Adrenal gland (tissue), 12 donors: ENCODE results near the gene BPIFA3. TPM values are rescaled to one million over a fixed set of nuclear protein-coding genes. Genes with fewer than 3 reads are reported as not detected.

ENCODE experiments used
- DNase-seq, 7 donors: peaks; one replicate each; pipeline ENCODE4 v3.0.0-alpha.2; 2019 to 2020
- H3K27ac ChIP-seq, 5 donors: fragments of 200-600 bp; sonication (generic) in 4 of 5; 1 replicate in 3 of 5; 2 replicates in 2 of 5; pipeline versions ENCODE4 v1.5.1 to v1.8.0; 2016 to 2020; ENCODE audit warnings: mild to moderate bottlenecking in 1 of 5
- H3K27me3 ChIP-seq: fragments of 200-600 bp; 2 replicates; pipeline ENCODE4 v1.8.0; 2021
- H3K36me3 ChIP-seq, 2 donors: fragments of 200-600 bp; replicated peaks in 1 of 2; 1 replicate in 1 of 2; 2 replicates in 1 of 2; pipeline versions ENCODE4 v1.5.1 to v1.8.0; 2018 to 2022
- H3K4me1 ChIP-seq, 2 donors: fragments of 200-600 bp; replicated peaks in 1 of 2; 1 replicate in 1 of 2; 2 replicates in 1 of 2; pipeline versions ENCODE4 v1.5.1 to v1.8.0; 2018 to 2021
- H3K4me3 ChIP-seq, 4 donors: fragments of 200-600 bp; sonication (generic) in 3 of 4; one replicate each; pipeline ENCODE4 v1.5.1; 2016 to 2018
- H3K9me3 ChIP-seq, 3 donors: fragments of 200-600 bp; sonication (generic) in 1 of 3; replicated peaks in 1 of 3; 1 replicate in 2 of 3; 2 replicates in 1 of 3; pipeline versions ENCODE4 v1.5.1 to v1.8.0; 2016 to 2021
- CTCF ChIP-seq, 6 experiments: fragments of 450-650 bp in 4 of 6; fragments of 200-600 bp in 2 of 6; sonication (generic) in 1 of 6; IDR thresholded peaks; 1 replicate in 5 of 6; 2 replicates in 1 of 6; pipeline versions ENCODE4 v1.5.1 to v1.8.0; 2016 to 2021; ENCODE audit warnings: antibody characterized with exemption in 6 of 6, mild to moderate bottlenecking in 2 of 6, moderate library complexity in 1 of 6
- POLR2A ChIP-seq, 2 donors: fragments of 450-650 bp; IDR thresholded peaks; one replicate each; pipeline ENCODE4 v1.6.1; 2017; ENCODE audit warnings: antibody characterized with exemption in 2 of 2, mild to moderate bottlenecking in 2 of 2, moderate library complexity in 1 of 2
- WGBS, 4 donors: extraction: QIAGEN DNeasy Blood & Tissue Kit in 2 of 4; methylation state at CpG; one replicate each; pipeline versions ENCODE4 v1.1.5 to v1.1.7; 2013 to 2017; 5-methylcytosine and 5-hydroxymethylcytosine counted together
- intact Hi-C, 2 donors: fragments of 100-400 bp; cut with DNase I; formaldehyde crosslinking; loops; one replicate each; pipeline versions ENCODE4 v1.14.1 to v1.15.0; 2022 to 2023
- polyA plus RNA-seq, 3 donors: library from polyadenylated mRNA; stranded (reverse); fragments of 200-250 nt in 2 of 3; fragments of 350-450 nt in 1 of 3; fragmentation: Illumina TruSeq in 1 of 3; extraction: RNeasy Lipid Tissue Mini Kit (QIAGEN cat#74804) in 1 of 3; gene quantifications; one replicate each; pipeline ENCODE4 v1.2.3, GENCODE V29; 2013 to 2014
- total RNA-seq, 9 donors: library from RNA; depleted of rRNA in 4 of 9; stranded (reverse); fragments of >200 nt in 4 of 9; fragments of 120-200 nt in 1 of 9; fragmentation: NEBNext Ultra II Directional in 1 of 9; extraction: Animal tissue kit (Norgen Biotek cat#: 25700) in 1 of 9; gene quantifications; one replicate each; pipeline versions ENCODE4 v1.1.0 to v1.2.4, GENCODE V29; 2013 to 2023
- donor health status: healthy with polysubstance abuse.
- donor health status: Bipolar disorder and iron deficiency.
- donor health status: DM: yes; HTN: yes; CAD: no.
- donor health status: DM: no; HTN: no; CAD: no.
- donor health status: DM: no; HTN: no; CAD: no.
- donor health status: DM: yes; HTN: yes; CAD: no.

BPIFA3 gene
- total and polyA plus RNA-seq, 12 donors, result not detected

- Histone ChIP-seq H3K27ac (no peak overlapping the region), H3K9me3 (no peaks in the 10 kb centered on the region), H3K27me3 (no peaks in the 10 kb centered on the region), H3K4me3 (no peak overlapping the region), H3K36me3 (no peaks in the 10 kb centered on the region), H3K4me1 (no peaks in the 10 kb centered on the region)
- intact Hi-C loops, result no loop called here
- whole genome bisulfite sequencing, 4 donors, result 67 to 72% (median 70%) methylated on average over 2 of the region's 2 CpGs
- no peak for DNase-seq
- TF ChIP-seq CTCF (IDR thresholded peaks at IDR 0.05), result no peak
- TF ChIP-seq POLR2A (IDR thresholded peaks at IDR 0.05), result no peak
These were observed 37.9 kb downstream of the BPIFA3 start for GRCh38 chr20:33255005-33255404.

GRCh38 chr20:33257237-33257636, 40.1 kb downstream of the BPIFA3 start:
- no peak overlapping the region for H3K27ac ChIP-seq
- H3K36me3 ChIP-seq, result no peaks in the 10 kb centered on the region
- no peaks in the 10 kb centered on the region for H3K9me3 ChIP-seq
- H3K4me1 ChIP-seq, result no peaks in the 10 kb centered on the region
- no peak for TF ChIP-seq CTCF (IDR thresholded peaks at IDR 0.05)
- no peak for TF ChIP-seq POLR2A (IDR thresholded peaks at IDR 0.05)
- WGBS, 4 donors, result 35 to 59% (median 51%) methylated on average over 2 to 5 of the region's 5 CpGs
- intact Hi-C loops, result no loop called here
- no peaks in the 10 kb centered on the region for H3K27me3 ChIP-seq
- no peak overlapping the region for H3K4me3 ChIP-seq
- no peak for DNase-seq

GRCh38 chr20:33259371-33259770, 42.2 kb downstream of the BPIFA3 start:
- intact Hi-C loops, result no loop called here
- H3K4me3 ChIP-seq, result no peak overlapping the region
- DNase-seq, result no peak
- TF ChIP-seq POLR2A (IDR thresholded peaks at IDR 0.05), result no peak
- TF ChIP-seq CTCF (IDR thresholded peaks at IDR 0.05), result no peak
- no peaks in the 10 kb centered on the region for H3K27me3 ChIP-seq
- no peaks in the 10 kb centered on the region for H3K9me3 ChIP-seq
- no peaks in the 10 kb centered on the region for H3K4me1 ChIP-seq
- WGBS, 4 donors, result 46 to 66% (median 60%) methylated on average over 5 of the region's 5 CpGs
- H3K27ac ChIP-seq, result no peak overlapping the region
- H3K36me3 ChIP-seq, result no peaks in the 10 kb centered on the region

GRCh38 chr20:33261465-33261864, 44.3 kb downstream of the BPIFA3 start:
- Histone ChIP-seq H3K27me3 (no peaks in the 10 kb centered on the region), H3K4me1 (no peaks in the 10 kb centered on the region), H3K9me3 (no peaks in the 10 kb centered on the region), H3K36me3 (no peaks in the 10 kb centered on the region), H3K4me3 (no peak overlapping the region), H3K27ac (no peak overlapping the region)
- WGBS, 4 donors, result 56 to 82% (median 63%) methylated on average over 3 to 4 of the region's 4 CpGs
- DNase-seq, result no peak
- intact Hi-C loops, result loop anchor here in 1 of 2 donors (5.0 kb wide), 1 partner anchor 41 kb away; no protein-coding TSS in a partner anchor
- TF ChIP-seq CTCF (IDR thresholded peaks at IDR 0.05), result no peak
- TF ChIP-seq POLR2A (IDR thresholded peaks at IDR 0.05), result no peak
